PC-9 (cell line): ENCODE data around the gene TERT. TPM values are rescaled to one million over a fixed set of nuclear protein-coding genes. Genes with fewer than 3 reads are reported as not detected.

Source experiments
- BruUV-seq: library from RNA; stranded (reverse); fragments of 400-500 nt; replicated peaks from 2 replicates; lab custom pipeline; 2021; lab: Mats Ljungman, UMichigan
- CTCF ChIA-PET: fragments of 300-600 bp; sonication (Branson Sonifier 250); formaldehyde crosslinking; loops from one replicate; lab custom pipeline; 2022; ENCODE audit warnings: antibody characterized with exemption; lab: Charles Lee
- POLR2A ChIA-PET: fragments of 300-600 bp; sonication (Branson Sonifier 250); formaldehyde crosslinking; loops from one replicate; lab custom pipeline; 2022; ENCODE audit warnings: antibody characterized with exemption; ENCODE audit not compliant: unreplicated experiment; lab: Charles Lee
- DNase-seq, 2 experiments: peaks; one replicate each; pipeline versions ENCODE4 v3.0.0 to v3.0.0-alpha.2; 2015 to 2022; ENCODE audit warnings: mixed read lengths in 1 of 2
- H2AFZ ChIP-seq: fragments of 200-600 bp; sonication (generic); 2 replicates; pipeline ENCODE4 v1.8.1; 2017; ENCODE audit warnings: antibody characterized with exemption
- H3F3A ChIP-seq: fragments of 200-600 bp; sonication (generic); 2 replicates; pipeline ENCODE4 v1.8.1; 2017; ENCODE audit warnings: antibody characterized with exemption, mild to moderate bottlenecking, low read depth; ENCODE audit not compliant: insufficient read depth
- H3K27ac ChIP-seq: fragments of 200-600 bp; sonication (generic); 2 replicates; pipeline ENCODE4 v1.6.1; 2016; ENCODE audit warnings: mixed run types
- H3K27me3 ChIP-seq: fragments of 200-600 bp; sonication (generic); 2 replicates; pipeline ENCODE4 v1.6.1; 2016; ENCODE audit warnings: low read depth, mixed run types; ENCODE audit not compliant: insufficient read depth
- H3K36me3 ChIP-seq: fragments of 200-600 bp; sonication (generic); 2 replicates; pipeline ENCODE4 v1.6.1; 2016; ENCODE audit warnings: low read depth, mixed run types
- H3K4me1 ChIP-seq: fragments of 200-600 bp; sonication (generic); replicated peaks from 2 replicates; pipeline ENCODE4 v1.6.1; 2016; ENCODE audit warnings: mixed run types; ENCODE audit not compliant: insufficient read depth
- H3K4me2 ChIP-seq: fragments of 200-600 bp; sonication (generic); 2 replicates; pipeline ENCODE4 v1.6.1; 2017; ENCODE audit warnings: mixed run types
- H3K4me3 ChIP-seq: fragments of 200-600 bp; sonication (generic); 2 replicates; pipeline ENCODE4 v1.6.1; 2016; ENCODE audit warnings: mixed run types
- H3K79me2 ChIP-seq: fragments of 200-600 bp; sonication (generic); 2 replicates; pipeline ENCODE4 v1.6.1; 2017; ENCODE audit warnings: low read depth, mixed run types
- H3K9me2 ChIP-seq: fragments of 200-600 bp; sonication (generic); 2 replicates; pipeline ENCODE4 v1.8.1; 2017; ENCODE audit warnings: mild to moderate bottlenecking; ENCODE audit not compliant: insufficient read depth
- H3K9me3 ChIP-seq: fragments of 200-600 bp; sonication (generic); 2 replicates; pipeline ENCODE4 v1.8.1; 2016; ENCODE audit warnings: low read depth; ENCODE audit not compliant: insufficient read depth
- H4K20me1 ChIP-seq: fragments of 200-600 bp; sonication (generic); 2 replicates; pipeline ENCODE4 v1.8.1; 2017; ENCODE audit not compliant: insufficient read depth
- CTCF ChIP-seq: fragments of 200-600 bp; sonication (generic); conservative IDR thresholded peaks from 2 replicates; pipeline ENCODE4 v1.6.1; 2017; ENCODE audit warnings: mixed run types, antibody characterized with exemption, mild to moderate bottlenecking, moderate library complexity
- EZH2 ChIP-seq: fragments of 200-600 bp; sonication (generic); IDR thresholded peaks from 2 replicates; pipeline ENCODE4 v1.8.0; 2017; ENCODE audit warnings: antibody characterized with exemption, low read depth
- intact Hi-C: fragments of 100-400 bp; cut with micrococcal nuclease; formaldehyde crosslinking; loops from one replicate; pipeline ENCODE4 v1.10.0; 2022; ENCODE audit not compliant: unreplicated experiment
- total RNA-seq: library from RNA; stranded (reverse); gene quantifications from 2 replicates; pipeline ENCODE4 v1.2.3, GENCODE V29; 2021

The TERT gene
- total RNA-seq, 1 experiment from 2014 or later = 0.74 TPM

DNA sequence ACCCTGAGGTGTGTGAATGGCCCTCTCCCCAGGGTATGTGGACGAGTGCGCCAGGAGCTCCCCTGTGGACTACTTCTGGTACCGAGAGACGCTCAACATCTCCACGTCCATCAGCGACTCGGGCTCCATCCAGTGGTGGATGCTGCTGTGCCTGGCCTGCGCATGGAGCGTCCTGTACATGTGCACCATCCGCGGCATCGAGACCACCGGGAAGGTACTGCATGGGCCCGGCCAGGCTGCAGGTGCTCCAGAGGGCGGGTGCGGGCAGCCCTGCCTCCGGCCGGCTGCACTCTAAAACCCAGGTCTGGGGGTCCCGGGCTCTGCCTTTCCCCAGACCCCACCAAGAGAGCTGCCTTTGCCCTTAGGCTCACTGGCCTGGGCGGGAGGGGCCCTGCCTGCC, 82.6 kb downstream of the TERT start:
- TF ChIP-seq EZH2 (no peak), CTCF (no peak)

DNA sequence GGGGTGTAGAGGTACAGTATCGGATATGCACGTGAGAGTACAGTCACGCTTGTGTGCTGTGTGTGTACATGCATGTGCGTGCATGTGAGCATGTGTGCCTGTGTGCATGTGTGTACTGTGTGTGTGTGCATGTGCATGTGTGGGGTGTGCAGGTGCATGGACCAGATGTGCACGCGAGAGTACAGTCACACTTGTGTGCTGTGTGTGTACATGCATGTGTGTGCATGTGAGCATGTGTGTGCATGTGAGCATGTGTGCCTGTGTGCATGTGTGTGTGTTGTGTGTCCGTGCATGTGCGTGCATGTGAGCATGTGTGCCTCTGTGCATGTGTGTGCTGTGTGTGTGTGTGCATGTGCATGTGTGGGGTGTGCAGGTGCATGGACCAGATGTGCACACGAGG, 83.2 kb downstream of the TERT start:
- DNase-seq = no peak
- H3K79me2 ChIP-seq = no peaks in the 10 kb centered on the region
- no peak overlapping the region for H3K27ac ChIP-seq
- ChIA-PET POLR2A (no interaction called here), CTCF (no interaction called here)
- no peaks in the 10 kb centered on the region for H3K9me2 ChIP-seq
- H3K9me3 ChIP-seq = no peaks in the 10 kb centered on the region
- no peaks in the 10 kb centered on the region for H3K36me3 ChIP-seq
- no TSS peak for BruUV-seq
- intact Hi-C loops = no loop called here
- H3F3A ChIP-seq = no peaks in the 10 kb centered on the region; the same call in 1 of the 2 replicates
- TF ChIP-seq EZH2 (no peak), CTCF (no peak)
- peaks cover 75% of the 10 kb centered on the region for H3K27me3 ChIP-seq
- no peak overlapping the region for H2AFZ ChIP-seq
- H3K4me2 ChIP-seq = no peak overlapping the region
- peaks cover 15% of the 10 kb centered on the region for H4K20me1 ChIP-seq
- H3K4me1 ChIP-seq = no peaks in the 10 kb centered on the region
- H3K4me3 ChIP-seq = no peak overlapping the region

More for the DNA sequence above, 82.6 kb downstream of the TERT start:
- no peaks in the 10 kb centered on the region for H3K9me2 ChIP-seq
- no peaks in the 10 kb centered on the region for H3K36me3 ChIP-seq
- DNase-seq = no peak
- no peaks in the 10 kb centered on the region for H3K4me1 ChIP-seq
- intact Hi-C loops = no loop called here
- no peak overlapping the region for H2AFZ ChIP-seq
- H3K27ac ChIP-seq = no peak overlapping the region
- no peak overlapping the region for H3K4me2 ChIP-seq
- H4K20me1 ChIP-seq = peaks cover 11% of the 10 kb centered on the region
- H3F3A ChIP-seq = no peaks in the 10 kb centered on the region; the same call in 1 of the 2 replicates
- H3K4me3 ChIP-seq = no peak overlapping the region
- no TSS peak for BruUV-seq
- ChIA-PET POLR2A (no interaction called here), CTCF (no interaction called here)
- no peaks in the 10 kb centered on the region for H3K79me2 ChIP-seq
- H3K9me3 ChIP-seq = no peaks in the 10 kb centered on the region
- peaks cover 75% of the 10 kb centered on the region for H3K27me3 ChIP-seq

GRCh38 chr5:1210832-1211251, 84.0 kb downstream of the TERT start:
- Histone ChIP-seq H3K9me3 (no peaks in the 10 kb centered on the region), H2AFZ (no peak overlapping the region), H3K9me2 (no peaks in the 10 kb centered on the region), H3K4me1 (no peaks in the 10 kb centered on the region), H3K4me3 (no peak overlapping the region), H3K27ac (no peak overlapping the region), H3K79me2 (no peaks in the 10 kb centered on the region), H3K27me3 (peaks cover 75% of the 10 kb centered on the region), H4K20me1 (peaks cover 17% of the 10 kb centered on the region), H3K4me2 (no peak overlapping the region), H3F3A (no peaks in the 10 kb centered on the region; the same call in 1 of the 2 replicates), H3K36me3 (no peaks in the 10 kb centered on the region)
- ChIA-PET POLR2A (no interaction called here), CTCF (no interaction called here)
- intact Hi-C loops = no loop called here
- no peak for DNase-seq
- TF ChIP-seq CTCF = no peak
- TF ChIP-seq EZH2 = no peak
- BruUV-seq = no TSS peak
